ENCODE results near the gene NPIPB2. TPM values are rescaled to one million over a fixed set of nuclear protein-coding genes. Genes with fewer than 3 reads are reported as not detected.

NPIPB2 gene
- total RNA-seq, 4 donors from 2014 or later = 1.4 to 5.9 (median 4.1) TPM

GRCh38 chr16:11909653-11910545, 31.9 kb downstream of the NPIPB2 start:
- Histone ChIP-seq H3K27ac (peak overlapping the region in 1 of 4 donors; percentile 26), H3K4me1 (peaks cover 3 to 88% (median 36%) of the 10 kb centered on the region in 3 donors)
- no peak for ATAC-seq

GRCh38 chr16:11907160-11907970, 34.5 kb downstream of the NPIPB2 start:
- Histone ChIP-seq H3K27me3 (no peaks in the 10 kb centered on the region), H3K4me1 (peaks cover 3 to 84% (median 21%) of the 10 kb centered on the region in 3 donors), H3K27ac (no peak overlapping the region), H3K36me3 (peaks cover 0 to 4% of the 10 kb centered on the region in 2 donors), H3K4me3 (no peak overlapping the region), H3K9me3 (no peaks in the 10 kb centered on the region)
- TF ChIP-seq POLR2A (IDR thresholded peaks at IDR 0.05) (no peak), POLR2AphosphoS5 (IDR thresholded peaks at IDR 0.05) (no peak), CTCF (IDR thresholded peaks at IDR 0.05) (no peak), EP300 (IDR thresholded peaks at IDR 0.05) (no peak)
- no peak for ATAC-seq
- 95 to 100% methylated on average over 3 to 8 of the region's 8 CpGs for WGBS, 2 donors (ENCODE audit: low coverage in 1 of 2)

More at GRCh38 chr16:11909653-11910545, 31.9 kb downstream of the NPIPB2 start:
- 69 to 71% methylated on average over 13 to 18 of the region's 18 CpGs for WGBS, 2 donors (ENCODE audit: low coverage in 1 of 2)
- Histone ChIP-seq H3K9me3 (no peaks in the 10 kb centered on the region), H3K27me3 (no peaks in the 10 kb centered on the region), H3K4me3 (no peak overlapping the region), H3K36me3 (peaks cover 0 to 1% of the 10 kb centered on the region in 2 donors)
- TF ChIP-seq POLR2AphosphoS5 (IDR thresholded peaks at IDR 0.05) = no peak
- no peak for TF ChIP-seq CTCF (IDR thresholded peaks at IDR 0.05)
- no peak for TF ChIP-seq POLR2A (IDR thresholded peaks at IDR 0.05)
- no peak for TF ChIP-seq EP300 (IDR thresholded peaks at IDR 0.05)

GRCh38 chr16:11903906-11904305, 37.9 kb downstream of the NPIPB2 start:
- ATAC-seq = no peak
- Histone ChIP-seq H3K27me3 (no peaks in the 10 kb centered on the region), H3K36me3 (peaks cover 0 to 4% of the 10 kb centered on the region in 2 donors), H3K27ac (no peak overlapping the region), H3K4me3 (no peak overlapping the region), H3K4me1 (peaks cover 0 to 83% (median 0%) of the 10 kb centered on the region in 3 donors), H3K9me3 (no peaks in the 10 kb centered on the region)
- TF ChIP-seq EP300 (IDR thresholded peaks at IDR 0.05) (no peak), POLR2A (IDR thresholded peaks at IDR 0.05) (no peak), CTCF (IDR thresholded peaks at IDR 0.05) (no peak), POLR2AphosphoS5 (IDR thresholded peaks at IDR 0.05) (no peak)
- 85 to 98% methylated on average over 4 to 6 of the region's 6 CpGs for WGBS, 2 donors (ENCODE audit: low coverage in 1 of 2)

- ATAC-seq = no peak
- TF ChIP-seq POLR2AphosphoS5 (IDR thresholded peaks at IDR 0.05) (no peak), POLR2A (IDR thresholded peaks at IDR 0.05) (no peak), CTCF (IDR thresholded peaks at IDR 0.05) (no peak), EP300 (IDR thresholded peaks at IDR 0.05) (no peak)
- peaks cover 0 to 73% (median 0%) of the 10 kb centered on the region in 3 donors for H3K4me1 ChIP-seq
- no peak overlapping the region for H3K4me3 ChIP-seq
- H3K36me3 ChIP-seq = peaks cover 0 to 14% of the 10 kb centered on the region in 2 donors
- no peaks in the 10 kb centered on the region for H3K27me3 ChIP-seq
- 41 to 71% methylated on average over 2 to 3 of the region's 3 CpGs for WGBS, 2 donors (ENCODE audit: low coverage in 1 of 2)
- H3K27ac ChIP-seq = no peak overlapping the region
- no peaks in the 10 kb centered on the region for H3K9me3 ChIP-seq
Measured at GRCh38 chr16:11901091-11901490, 40.8 kb downstream of the NPIPB2 start.
